ENCODE results near the gene BMI1. TPM values are rescaled to one million over a fixed set of nuclear protein-coding genes. Genes with fewer than 3 reads are reported as not detected.

BMI1 gene
- total and polyA plus RNA-seq, 7 donors, result 21.4 to 57.6 (median 42.4) TPM

GRCh38 chr10:22329150-22329549 lies 8.3 kb downstream of the BMI1 start:
- DNase-seq (no peak), ATAC-seq (no peak)
- no peak for TF ChIP-seq CTCF (IDR thresholded peaks at IDR 0.05)
- Histone ChIP-seq H3K4me1 (peaks cover 3% of the 10 kb centered on the region), H3K27ac (no peak overlapping the region), H3K9me3 (no peaks in the 10 kb centered on the region), H3K27me3 (ENCODE audit: insufficient read depth in 3 of 3, low read length in 2 of 3) (peaks cover 0 to 6% (median 5%) of the 10 kb centered on the region in 3 donors), H3K36me3 (ENCODE audit: insufficient read depth in 1 of 2, low read depth in 1 of 2) (peaks cover 5 to 47% of the 10 kb centered on the region in 2 donors), H3K4me3 (no peak overlapping the region)
- WGBS, 3 donors, result 94 to 98% (median 96%) methylated on average over 3 of the region's 3 CpGs
- intact Hi-C loops (cut with DNase I), result loop anchor here in 1 of 2 donors (10.0 kb wide), 3 partner anchors 766 to 834 kb away; partner anchors contain the start of genes MSRB2 and SKIDA1

- TF ChIP-seq CTCF (IDR thresholded peaks at IDR 0.05), result no peak
- Histone ChIP-seq H3K4me1 (peaks cover 22% of the 10 kb centered on the region), H3K4me3 (no peak overlapping the region), H3K36me3 (ENCODE audit: insufficient read depth in 1 of 2, low read depth in 1 of 2) (peaks cover 5 to 37% of the 10 kb centered on the region in 2 donors), H3K9me3 (no peaks in the 10 kb centered on the region), H3K27me3 (ENCODE audit: insufficient read depth in 3 of 3, low read length in 2 of 3) (peaks cover 0 to 35% (median 32%) of the 10 kb centered on the region in 3 donors), H3K27ac (no peak overlapping the region)
- DNase-seq (no peak), ATAC-seq (no peak)
- intact Hi-C loops (cut with DNase I), result no loop called here
- 92 to 96% (median 93%) methylated on average over 7 of the region's 7 CpGs for WGBS, 3 donors
Observed at GRCh38 chr10:22332116-22332692, 11.3 kb downstream of the BMI1 start.

- H3K9me3 ChIP-seq, result no peaks in the 10 kb centered on the region
- no peak for TF ChIP-seq CTCF (IDR thresholded peaks at IDR 0.05)
- intact Hi-C loops (cut with DNase I), result no loop called here
- WGBS, 3 donors, result 66 to 75% (median 71%) methylated on average over 25 of the region's 25 CpGs
- no peak for ATAC-seq
- no peak for DNase-seq
- H3K36me3 ChIP-seq (ENCODE audit: insufficient read depth in 1 of 2, low read depth in 1 of 2), result peaks cover 5 to 26% of the 10 kb centered on the region in 2 donors
- peaks cover 3 to 47% (median 32%) of the 10 kb centered on the region in 3 donors for H3K27me3 ChIP-seq (ENCODE audit: insufficient read depth in 3 of 3, low read length in 2 of 3)
- H3K4me1 ChIP-seq, result peaks cover 22% of the 10 kb centered on the region
- no peak overlapping the region for H3K27ac ChIP-seq
- no peak overlapping the region for H3K4me3 ChIP-seq
Observed at GRCh38 chr10:22333167-22333974, 12.5 kb downstream of the BMI1 start.

GRCh38 chr10:22333975-22334282 lies 13.0 kb downstream of the BMI1 start:
- Histone ChIP-seq H3K27ac (no peak overlapping the region), H3K9me3 (no peaks in the 10 kb centered on the region), H3K27me3 (ENCODE audit: insufficient read depth in 3 of 3, low read length in 2 of 3) (peaks cover 5 to 53% (median 32%) of the 10 kb centered on the region in 3 donors), H3K4me3 (no peak overlapping the region), H3K36me3 (ENCODE audit: insufficient read depth in 1 of 2, low read depth in 1 of 2) (peaks cover 5 to 20% of the 10 kb centered on the region in 2 donors), H3K4me1 (peaks cover 22% of the 10 kb centered on the region)
- intact Hi-C loops (cut with DNase I), result no loop called here
- DNase-seq, result no peak
- WGBS, 3 donors, result 69 to 85% (median 85%) methylated on average over 16 of the region's 16 CpGs
- no peak for ATAC-seq
- no peak for TF ChIP-seq CTCF (IDR thresholded peaks at IDR 0.05)

All from psoas muscle (tissue), 8 donors.